Measurements from ENCODE around the gene FCN3. TPM values are rescaled to one million over a fixed set of nuclear protein-coding genes. Genes with fewer than 3 reads are reported as not detected.

The FCN3 gene
- total and polyA plus RNA-seq, 10 of the 15 experiments (the other 5 are each of a cell fraction or from before 2014, with no cell fraction given): 0.28 TPM; not detected in 9

DNA sequence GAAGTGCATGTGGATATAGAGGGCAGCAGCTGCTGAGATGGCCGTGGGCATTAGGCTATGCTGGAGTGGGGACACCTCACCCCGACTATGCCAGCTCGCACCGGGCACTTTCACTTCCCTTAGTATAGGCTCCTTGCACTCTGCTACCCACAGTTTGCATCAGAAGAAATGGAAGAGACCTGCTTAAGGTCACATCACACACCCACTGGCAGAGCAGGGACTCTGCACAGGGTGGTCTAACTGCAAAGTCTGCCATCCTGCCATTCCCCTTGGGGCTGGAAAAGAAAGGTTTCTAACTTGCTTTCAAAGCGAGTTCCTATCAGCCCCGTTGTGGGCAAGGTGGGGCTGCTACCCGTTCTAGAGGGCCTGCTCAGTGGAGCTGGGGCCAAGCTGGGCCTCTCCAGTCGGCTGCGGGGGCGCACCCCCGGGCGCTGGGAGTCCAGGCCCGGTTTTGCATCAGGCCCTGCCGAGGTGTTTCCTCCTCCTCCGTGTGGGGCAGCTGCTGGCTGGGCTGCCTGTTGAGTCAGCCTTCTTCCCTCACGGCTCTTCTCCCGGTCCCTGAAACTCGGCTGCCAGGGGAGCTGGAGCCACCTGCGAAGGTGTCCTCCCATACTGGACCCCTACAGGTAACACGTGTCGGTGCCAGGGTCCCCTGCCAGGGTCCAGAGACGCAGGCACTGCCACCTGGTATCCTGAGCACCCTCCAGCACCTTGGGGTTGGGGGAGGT lies 32.9 kb downstream of the FCN3 start, which contains the start of gene SYTL1 (continued):
- TF ChIP-seq, protein P1, sequence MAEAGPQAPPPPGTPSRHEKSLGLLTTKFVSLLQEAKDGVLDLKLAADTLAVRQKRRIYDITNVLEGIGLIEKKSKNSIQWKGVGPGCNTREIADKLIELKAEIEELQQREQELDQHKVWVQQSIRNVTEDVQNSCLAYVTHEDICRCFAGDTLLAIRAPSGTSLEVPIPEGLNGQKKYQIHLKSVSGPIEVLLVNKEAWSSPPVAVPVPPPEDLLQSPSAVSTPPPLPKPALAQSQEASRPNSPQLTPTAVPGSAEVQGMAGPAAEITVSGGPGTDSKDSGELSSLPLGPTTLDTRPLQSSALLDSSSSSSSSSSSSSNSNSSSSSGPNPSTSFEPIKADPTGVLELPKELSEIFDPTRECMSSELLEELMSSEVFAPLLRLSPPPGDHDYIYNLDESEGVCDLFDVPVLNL (IDR thresholded peaks at IDR 0.05; ENCODE audit: low read depth, low read length): no peak
- TF ChIP-seq RUNX3 (IDR thresholded peaks at IDR 0.05; ENCODE audit: low read length) (peak; percentile 59; the same call in 1 of the 2 replicates), POLR2A (IDR thresholded peaks at IDR 0.05; ENCODE audit: low read depth, low read length) (peak; percentile 70), IKZF2 (IDR thresholded peaks at IDR 0.05) (peak; percentile 33 to 44; a peak in 1 of 4 replicates), TCF7 (IDR thresholded peaks at IDR 0.05; ENCODE audit: borderline replicate concordance) (no peak), ATF7 (IDR thresholded peaks at IDR 0.05; ENCODE audit: low read depth) (no peak), ZNF217 (IDR thresholded peaks at IDR 0.05) (no peak; the same call in 1 of the 2 replicates), MEF2A (IDR thresholded peaks at IDR 0.05; ENCODE audit: insufficient read depth, low read depth, low read length) (no peak), ETV6 (conservative IDR thresholded peaks at IDR 0.05 in 1 of 2, IDR thresholded peaks at IDR 0.05 in 1 of 2; ENCODE audit: borderline replicate concordance in 1 of 2, low read depth in 1 of 2) (0 out of 4 replicates have a peak, but pooled peaks of 1 of the 2 experiments have one; percentile 10), SIX5 (IDR thresholded peaks at IDR 0.05; ENCODE audit: low read depth, low read length, severe bottlenecking) (no peak), NFIC (IDR thresholded peaks at IDR 0.05; ENCODE audit: low read depth, low read length) (no peak), ZBTB40 (IDR thresholded peaks at IDR 0.05; ENCODE audit: borderline replicate concordance) (peak; percentile 22; the same call in 1 of the 2 replicates), SUPT20H (IDR thresholded peaks at IDR 0.05; ENCODE audit: borderline replicate concordance, control insufficient read depth, low read depth, low read length) (no peak)

All from GM12878 (cell line).